Bone marrow (tissue), 2 donors: ENCODE results near the gene ARPC1A.
A peak's percentile ranks its signal among the peaks of the same experiment; 100 is the strongest.
"Not testable (repeated sequence)": the region's sequence is repeated elsewhere in the genome, so short reads cannot be mapped to it uniquely, and the experiment has no call there.

Experiments used
- DNase-seq, 2 donors: peaks; one replicate each; lab custom pipeline; 2025; lab: John Stamatoyannopoulos, UW

Gene ARPC1A

DNA sequence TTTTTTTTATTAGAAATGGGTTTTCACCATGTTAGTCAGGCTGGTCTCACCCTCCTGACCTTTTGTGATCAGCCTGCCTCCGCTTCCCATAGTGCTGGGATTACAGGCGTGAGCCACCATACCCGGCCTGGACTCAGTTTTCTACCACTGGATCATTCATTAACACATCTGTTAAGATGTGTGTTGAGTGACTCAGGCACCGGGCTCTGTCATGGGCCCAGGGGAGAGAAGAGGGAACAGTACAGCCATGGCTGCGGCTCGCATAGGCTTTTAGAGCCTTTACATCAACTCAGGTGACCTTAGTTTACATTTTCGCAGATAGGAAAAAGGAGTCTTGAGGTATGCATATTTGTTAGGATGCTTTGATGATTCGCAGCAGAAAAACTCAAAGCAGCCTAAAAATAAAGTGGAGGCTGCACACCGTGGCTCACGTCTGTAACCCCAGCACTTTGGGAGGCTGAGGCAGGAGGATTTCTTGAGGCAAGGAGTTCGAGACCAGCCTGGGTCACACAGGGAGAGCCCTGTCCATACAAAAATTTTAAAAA, 45.8 kb downstream of the ARPC1A start:
- DNase-seq, result no peak

DNA sequence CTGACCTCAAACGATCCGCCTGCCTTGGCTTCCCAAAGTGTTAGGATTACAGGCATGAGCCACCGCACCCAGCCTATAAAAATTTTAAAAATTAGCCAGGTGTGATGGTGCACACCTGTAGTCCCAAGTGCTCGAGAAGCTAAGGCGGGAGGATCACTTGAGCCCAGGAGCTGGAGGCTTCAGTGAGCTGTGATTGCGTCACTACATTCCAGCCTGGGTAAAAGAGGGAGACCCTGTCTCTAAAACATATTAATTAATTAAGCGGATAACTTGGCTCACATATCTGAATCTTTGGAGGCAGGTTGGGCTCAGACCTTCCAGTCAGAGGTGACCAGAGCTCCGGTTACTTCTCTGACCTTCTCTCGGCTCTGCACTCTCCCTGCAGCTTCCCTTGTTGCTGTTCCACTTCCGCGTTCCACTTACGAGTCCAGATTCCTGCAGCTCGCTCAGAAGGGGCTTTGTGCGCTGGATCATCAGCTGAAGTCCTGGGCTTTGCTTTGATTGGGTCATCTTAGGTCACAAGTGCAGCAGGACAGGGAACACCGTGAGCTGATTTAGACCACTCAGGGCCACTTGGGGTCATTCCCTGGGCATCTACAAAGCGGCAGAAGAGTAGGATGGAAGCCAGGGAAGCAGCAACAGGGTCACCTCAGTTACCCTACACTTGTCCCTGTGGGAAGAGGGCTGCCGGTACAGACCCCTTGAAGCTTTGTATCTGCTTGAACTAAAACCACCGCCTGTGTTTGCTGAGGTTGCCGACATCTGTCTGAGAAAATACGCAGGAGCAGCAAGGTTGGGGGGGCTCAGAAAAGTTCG, 46.8 kb downstream of the ARPC1A start:
- DNase-seq, result no peak

DNA sequence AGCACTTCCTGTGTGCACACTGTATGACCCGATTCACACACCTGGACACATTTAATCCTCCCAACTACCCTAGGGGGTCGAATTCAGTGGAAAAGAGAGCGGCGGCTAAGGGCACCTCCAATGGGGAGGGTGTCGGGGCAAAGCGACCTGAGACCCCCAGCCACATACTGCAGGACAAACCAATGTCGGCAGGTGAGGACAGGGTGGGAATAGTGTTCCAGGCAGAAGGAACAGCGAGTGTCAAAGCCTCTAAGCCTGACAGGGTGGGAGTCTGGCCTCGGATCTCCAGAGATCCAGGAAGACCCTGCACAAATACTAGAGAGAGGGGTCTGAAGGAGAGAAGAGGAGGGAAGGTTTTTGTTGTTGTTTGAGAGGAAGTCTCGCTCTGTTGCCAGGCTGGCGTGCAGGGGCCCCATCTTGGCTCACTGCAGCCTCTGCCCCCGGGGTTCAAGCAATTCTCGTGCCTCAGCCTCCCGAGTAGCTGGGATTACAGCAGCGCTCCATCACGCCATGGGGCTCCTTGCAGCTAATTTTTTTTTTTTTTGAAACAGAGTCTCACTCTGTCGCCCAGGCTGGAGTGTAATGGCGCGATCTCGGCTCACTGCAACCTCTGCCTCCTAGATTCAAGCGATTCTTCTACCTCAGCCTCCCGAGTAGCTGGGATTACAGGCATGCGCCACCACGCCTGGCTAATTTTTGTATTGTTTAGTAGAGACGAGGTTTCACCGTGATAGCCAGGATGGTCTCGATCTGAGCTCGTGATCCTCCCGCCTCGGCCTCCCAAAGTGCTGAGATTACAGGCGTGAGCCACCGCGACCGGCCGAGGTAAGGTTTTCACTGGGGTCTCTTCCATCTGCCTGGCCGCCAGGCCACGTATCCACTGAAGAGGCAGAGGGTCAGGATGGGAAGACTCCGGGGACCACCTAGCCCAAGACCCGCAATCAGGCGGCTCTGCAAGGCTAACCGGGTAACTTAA, 47.7 kb downstream of the ARPC1A start:
- DNase-seq, result no peak

DNA sequence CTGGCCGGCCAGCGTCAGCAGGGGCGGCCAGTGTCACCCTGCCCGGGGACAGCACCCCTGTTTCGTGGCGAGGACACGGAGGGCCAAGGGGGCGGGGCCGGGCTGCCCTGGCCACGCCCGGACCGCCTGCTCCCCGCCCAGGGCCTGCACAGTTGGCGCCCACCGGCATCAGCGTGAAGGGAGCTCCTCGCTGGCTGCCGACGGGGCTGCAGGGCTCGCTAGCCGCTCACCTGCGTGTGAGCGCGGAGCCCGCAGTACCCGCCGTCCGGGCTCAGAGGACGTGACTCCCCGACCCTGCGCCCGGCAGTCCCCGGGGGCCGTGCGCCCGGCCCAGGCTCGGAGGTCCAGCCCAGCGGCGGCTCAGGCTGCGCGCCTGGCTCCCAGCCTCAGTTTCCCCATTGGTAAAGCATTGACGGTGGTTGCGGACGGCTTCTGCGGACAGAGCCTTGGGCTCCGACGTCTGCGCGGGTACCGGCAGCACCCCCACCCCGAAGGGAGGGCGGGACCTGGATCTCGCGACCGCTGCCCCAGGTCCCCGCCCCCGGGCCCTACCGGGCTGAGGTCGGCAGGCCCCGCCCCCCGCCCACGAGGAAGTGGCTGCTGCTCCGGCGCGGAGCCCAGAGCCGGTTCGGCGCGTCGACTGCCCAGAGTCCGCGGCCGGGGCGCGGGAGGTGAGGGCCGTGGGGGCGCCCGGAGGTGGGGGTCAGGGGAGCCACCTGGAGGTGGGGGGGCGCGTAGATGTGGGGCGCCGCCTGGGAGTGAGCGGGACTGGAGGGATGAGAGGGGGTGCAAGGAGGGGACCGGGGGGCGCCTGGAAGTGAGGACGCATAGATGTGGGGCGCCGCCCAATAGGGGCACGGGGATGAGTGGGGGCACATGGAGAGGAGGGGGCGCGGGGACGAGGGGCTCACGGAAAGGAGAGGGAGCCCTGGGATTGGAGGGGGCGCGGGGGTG, 48.7 kb downstream of the ARPC1A start, which contains the start of gene ARPC1B:
TSS of gene ARPC1B (plus strand) at position 620 of the 954 bp plus-strand sequence. CDS start 10,985 bp downstream, outside the sequence.
- DNase-seq, result peak; percentile 35 to 65

DNA sequence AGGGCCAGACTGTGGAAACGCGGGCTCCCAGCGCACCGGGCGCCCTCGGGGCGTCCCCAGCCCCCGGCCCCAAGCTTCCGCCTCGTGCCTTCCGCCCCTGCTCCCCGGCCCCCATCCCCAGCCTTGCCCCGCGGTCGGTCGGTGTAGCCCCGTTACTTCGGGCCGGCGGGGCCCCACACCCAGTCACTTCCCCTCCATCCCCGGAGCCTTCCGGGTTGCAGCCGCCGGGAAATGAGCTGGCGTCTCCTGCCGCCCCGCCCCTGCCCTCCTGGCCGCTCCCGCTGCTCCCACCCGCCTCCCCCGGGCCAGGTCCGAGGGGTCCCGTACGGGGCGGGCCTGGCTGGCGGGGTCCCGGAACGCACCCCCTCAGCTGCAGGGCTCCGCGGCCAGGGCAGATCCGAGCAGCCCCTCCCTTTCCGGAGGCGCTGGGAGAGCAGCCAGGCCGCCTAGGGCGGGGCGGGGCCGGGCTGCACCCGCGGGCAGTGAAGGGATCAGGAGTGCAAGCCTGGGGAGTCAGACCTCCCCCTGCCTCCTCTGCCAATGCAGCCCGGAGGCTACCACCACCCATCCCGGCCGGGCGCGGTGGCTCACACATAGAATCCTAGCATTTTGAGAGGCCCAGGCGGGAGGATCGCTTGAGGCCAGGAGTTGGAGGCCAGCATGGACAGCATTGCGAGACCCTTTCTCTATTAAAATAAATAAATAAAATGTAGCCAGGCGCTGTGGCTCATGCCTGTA, 49.5 kb downstream of the ARPC1A start:
- DNase-seq, result peak; percentile 44 to 88

DNA sequence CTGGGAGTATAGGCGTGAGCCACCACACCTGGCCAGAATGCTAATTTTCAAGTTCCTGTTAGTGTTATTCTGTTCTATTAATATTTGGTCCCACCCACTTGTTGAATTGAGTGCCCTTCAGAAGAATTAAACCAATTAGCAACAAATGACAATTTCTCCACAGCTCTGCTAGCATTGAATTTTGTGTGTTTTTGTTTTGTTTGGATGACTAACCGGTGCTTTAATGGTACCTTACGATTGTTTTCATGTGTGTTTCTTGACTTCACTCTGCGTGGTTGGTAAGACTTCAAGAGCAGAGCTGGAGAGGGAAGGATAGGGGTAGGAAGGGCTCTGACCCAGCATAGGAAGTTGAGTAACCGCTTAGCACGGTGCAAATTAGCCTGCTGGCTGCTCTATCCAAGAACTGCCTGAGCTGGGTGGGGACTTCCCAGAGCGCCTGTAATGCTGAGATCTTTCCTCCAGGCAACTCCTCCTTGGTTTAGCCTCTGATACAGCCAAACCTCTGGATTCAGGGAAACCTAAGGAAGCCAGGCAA, 53.4 kb downstream of the ARPC1A start:
- DNase-seq, result peak; percentile 37 to 59

DNA sequence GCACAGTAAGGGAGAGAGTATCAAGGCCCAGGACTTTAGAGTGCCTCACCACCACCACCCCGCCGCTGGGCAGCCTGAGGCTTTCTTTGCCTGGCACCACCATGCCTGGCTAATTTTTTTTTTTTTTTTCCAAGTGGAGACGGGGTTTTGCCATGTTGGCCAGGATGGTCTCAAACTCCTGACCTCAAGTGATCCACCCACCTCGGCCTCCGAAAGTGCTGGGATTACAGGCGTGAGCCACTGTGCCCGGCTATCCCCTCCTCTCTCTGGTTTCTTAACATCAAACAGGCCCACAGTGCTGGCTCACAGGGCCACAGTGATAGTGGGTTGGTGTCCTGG, 54.0 kb downstream of the ARPC1A start:
- not testable (repeated sequence) for DNase-seq

DNA sequence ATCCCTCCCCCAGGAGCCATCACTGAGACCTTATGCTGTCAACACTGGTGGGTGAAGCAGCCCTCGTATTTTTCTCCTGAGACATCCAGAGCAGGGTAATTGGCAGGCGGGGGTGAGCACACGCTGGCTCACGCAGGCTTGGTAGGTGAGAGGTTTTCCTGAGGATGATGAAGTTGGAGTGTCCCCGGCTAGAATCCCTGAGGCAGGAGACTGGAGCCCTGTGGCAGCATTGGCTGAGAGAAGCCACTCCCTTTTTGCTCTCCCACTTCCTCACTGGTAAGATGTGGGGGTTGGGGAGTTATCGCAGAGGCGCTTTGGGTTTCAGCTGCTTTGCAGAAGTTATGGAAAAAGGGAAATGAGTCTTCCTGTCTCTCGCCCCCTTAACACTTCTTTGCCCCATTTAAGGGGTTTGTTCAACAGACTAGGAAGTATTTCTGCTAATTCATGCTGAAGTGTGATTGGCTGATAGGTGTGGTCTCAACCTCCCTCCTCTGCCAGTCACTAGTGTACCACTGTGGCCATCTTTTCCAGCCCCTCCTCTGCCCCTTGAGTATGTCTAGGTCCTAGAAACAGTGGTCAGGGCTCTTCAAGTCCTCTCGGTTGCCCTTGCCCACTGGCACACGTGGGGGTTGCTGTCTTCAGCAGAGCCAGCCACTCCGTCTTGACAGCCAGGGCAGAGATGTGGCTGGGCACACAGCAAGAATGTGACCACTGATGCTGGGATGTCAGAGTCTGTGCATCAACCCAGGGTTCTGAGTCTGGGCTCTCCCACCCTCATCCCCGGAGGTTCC, 54.5 kb downstream of the ARPC1A start:
- DNase-seq, result peak; percentile 51 to 78

DNA sequence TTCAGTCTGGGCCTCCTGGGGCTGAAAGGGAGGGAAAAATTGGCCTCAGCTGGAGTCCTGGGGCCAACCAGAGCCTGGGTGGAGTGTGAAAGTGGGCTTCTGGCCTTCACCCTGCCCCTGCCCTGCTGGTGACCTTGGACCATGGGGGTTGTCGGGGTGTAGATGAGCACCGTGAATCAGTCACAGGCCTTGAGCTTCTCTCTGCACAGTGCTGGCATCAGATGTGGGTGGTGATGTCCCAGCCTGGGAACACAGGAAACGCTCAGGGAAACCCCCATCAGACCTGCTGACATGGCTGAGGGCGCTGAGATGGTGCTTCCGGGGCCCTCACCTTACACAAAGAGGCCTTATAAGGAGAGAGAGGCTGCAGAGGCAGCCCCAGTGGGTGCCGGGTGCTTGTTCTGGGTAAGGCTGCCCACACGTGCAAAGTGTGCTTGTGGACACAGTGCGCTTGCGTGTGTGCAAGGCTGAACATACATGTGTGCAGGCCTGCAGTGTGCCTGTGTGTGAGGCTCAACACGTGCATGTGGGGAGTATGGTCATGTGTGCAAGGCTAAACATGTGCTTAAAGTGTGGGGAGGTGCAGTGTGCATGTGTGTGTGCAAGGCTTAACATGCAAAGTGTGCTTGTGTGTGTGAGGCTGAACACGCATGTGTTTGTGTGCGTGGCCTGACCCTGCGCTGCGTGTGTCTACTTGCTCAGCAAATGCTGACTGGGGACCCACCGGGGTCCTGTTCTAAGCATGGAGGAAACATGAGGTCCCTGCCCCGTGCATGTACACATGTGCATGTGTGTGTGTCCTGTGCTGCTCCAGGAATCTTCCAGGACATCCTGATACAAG, 55.3 kb downstream of the ARPC1A start:
- no peak for DNase-seq

DNA sequence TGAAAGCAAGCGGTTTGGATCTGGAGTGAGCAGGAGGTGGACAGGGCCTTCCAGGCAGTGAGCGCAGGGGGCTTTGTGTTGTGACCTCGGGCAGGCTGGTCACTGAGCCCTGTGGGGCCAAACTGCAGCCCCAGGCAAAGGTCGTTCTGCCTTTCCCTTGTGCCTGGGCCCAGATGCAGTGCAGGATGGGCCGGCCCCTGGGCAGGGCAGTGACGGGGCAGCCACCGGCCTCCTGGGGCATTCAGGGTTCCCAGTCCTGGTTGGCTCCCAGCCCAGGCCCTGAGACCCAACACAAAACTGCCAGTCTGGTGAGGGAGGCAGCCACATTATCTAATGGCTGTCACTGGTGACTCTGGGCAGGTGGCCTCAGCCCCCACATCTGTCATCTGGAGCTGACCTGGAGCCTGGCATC, 56.0 kb downstream of the ARPC1A start:
- DNase-seq, result no peak

DNA sequence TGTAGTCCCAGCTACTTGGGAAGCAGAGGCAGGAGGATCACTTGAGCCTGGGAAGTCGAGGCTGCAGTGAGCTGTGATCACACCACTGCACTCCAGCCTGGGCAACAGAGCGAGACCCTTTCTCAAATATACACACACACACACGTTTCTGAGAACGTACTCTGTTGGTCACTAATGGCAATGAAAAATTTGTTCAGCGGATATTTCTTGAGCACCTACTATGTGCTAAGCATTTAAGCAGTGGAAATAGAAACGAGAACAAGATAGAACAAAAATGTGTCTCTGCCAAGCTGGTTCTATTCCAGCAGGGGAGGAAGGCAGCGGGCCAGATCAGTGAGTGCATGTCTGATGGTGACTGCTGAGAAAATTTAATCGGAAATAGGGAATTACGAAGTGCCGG, 57.5 kb downstream of the ARPC1A start:
- no peak for DNase-seq

DNA sequence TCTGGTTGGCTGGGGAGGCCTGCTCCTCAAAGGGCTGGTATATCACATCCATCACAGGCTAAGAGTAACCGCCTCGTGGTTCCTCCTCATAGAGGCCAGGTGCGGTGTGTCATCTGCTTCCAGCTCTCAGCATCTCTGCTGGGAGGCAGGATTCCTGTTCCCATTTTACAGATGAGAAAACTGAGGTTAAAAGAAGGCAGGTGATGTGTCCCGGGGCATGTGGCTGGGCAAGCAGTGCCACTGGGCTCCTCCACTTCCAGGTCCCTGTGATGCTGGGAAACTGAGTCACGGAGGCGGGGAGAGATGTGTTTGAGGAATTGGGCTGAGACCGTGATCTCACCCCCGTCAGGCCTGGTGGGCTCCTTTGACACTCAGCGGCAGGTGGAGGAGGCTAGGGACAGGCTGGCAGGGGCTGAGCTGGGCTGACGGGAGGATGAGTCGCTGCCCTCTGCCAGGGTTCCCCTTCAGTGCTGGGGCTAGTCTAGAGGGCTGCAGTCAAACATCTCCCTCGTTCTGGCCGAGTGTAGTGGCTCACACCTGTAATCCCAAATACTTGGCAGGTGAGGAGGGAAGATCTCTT, 58.2 kb downstream of the ARPC1A start:
- no peak for DNase-seq

DNA sequence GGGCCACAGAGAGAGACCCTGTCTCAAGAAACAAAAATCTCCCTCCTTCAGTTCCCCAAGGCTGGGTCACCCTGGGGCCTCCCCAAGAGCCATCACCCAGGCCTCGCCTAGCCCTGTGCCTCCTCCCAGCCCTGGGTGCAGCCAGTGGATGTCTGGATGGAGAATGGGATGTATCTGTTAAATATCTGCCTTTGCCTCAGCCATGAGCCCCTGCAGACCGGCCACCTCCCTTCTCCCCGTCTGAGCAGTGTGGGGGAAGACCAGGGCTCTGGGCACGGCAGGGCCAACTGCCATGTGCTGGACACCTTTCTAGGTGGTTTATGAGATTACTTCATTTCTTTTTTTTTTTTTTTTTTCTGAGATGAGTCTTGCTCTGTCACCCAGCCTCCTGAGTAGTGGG, 58.8 kb downstream of the ARPC1A start:
- DNase-seq, result no peak

DNA sequence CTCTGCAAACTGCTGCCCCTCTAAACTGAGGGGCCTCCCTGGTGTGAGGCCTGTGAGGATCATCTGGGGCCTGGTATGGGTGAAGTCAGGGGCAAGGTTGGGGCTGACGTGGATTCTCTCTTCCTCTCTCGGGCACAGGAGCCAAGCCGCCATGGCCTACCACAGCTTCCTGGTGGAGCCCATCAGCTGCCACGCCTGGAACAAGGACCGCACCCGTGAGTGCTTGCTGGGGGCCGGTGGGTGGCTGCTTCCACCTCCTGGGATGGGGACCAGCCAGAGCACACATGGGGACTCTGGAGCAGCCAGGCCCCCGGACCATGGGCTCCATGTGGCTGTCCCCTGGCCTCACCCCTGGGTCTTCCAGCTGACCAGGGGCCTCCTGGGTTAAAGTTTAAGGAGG, 59.9 kb downstream of the ARPC1A start:
- no peak for DNase-seq

DNA sequence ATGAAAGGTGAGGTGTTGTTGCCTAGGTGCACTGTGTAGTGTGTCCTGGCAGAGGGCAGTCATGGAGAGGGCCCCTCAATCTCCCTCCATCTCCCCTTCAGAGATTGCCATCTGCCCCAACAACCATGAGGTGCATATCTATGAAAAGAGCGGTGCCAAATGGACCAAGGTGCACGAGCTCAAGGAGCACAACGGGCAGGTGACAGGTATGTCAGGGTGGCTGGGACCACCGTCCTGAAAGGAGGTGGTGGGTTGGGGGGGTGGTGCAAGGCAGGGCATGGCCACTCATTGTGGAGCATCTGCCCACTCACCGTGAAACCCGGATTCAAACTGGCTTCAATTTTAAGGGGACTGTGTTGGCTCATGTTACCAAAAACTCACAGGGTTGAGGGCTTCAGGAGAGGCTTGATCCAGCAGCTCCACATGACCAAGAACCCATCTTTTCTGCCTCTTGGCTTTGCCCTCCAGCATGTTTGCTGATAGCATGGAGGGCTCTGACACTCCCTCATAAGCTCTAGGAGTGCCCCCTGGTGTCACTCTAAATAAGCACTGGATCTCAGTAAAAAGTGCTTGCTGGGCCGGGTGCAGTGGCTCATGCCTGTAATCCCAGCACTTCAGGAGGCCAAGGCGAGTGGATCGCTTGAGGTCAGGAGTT, 61.0 kb downstream of the ARPC1A start:
- DNase-seq, result peak in 1 of 2 donors; percentile 41

DNA sequence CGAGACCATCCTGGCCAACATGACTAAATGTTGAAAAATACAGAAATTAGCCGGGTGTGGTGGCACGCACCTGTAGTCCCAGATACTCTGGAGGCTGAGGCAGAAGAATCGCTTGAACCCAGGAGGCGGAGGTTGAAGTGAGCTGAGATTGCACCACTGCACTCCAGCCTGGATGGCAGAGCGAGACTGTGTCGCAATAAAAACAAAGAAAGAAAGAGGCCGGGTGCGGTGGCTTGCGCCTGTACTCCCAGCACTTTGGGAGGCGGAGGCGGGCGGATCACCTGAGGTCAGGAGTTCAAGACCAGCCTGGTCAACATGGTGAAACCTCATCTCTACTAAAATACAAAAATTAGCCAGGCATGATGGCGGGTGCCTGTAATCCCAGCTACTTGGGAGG, 61.5 kb downstream of the ARPC1A start:
- not testable (repeated sequence) for DNase-seq

DNA sequence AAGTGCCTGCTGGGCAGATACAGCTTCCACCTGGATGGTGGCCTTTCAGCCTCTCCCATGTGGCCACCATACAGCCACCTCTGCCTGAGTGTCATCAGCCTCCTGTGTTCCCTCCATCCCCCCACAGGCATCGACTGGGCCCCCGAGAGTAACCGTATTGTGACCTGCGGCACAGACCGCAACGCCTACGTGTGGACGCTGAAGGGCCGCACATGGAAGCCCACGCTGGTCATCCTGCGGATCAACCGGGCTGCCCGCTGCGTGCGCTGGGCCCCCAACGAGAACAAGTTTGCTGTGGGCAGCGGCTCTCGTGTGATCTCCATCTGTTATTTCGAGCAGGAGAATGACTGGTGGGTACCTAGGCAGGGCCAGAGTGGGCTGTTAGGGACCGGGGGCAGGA, 62.2 kb downstream of the ARPC1A start:
- no peak for DNase-seq

DNA sequence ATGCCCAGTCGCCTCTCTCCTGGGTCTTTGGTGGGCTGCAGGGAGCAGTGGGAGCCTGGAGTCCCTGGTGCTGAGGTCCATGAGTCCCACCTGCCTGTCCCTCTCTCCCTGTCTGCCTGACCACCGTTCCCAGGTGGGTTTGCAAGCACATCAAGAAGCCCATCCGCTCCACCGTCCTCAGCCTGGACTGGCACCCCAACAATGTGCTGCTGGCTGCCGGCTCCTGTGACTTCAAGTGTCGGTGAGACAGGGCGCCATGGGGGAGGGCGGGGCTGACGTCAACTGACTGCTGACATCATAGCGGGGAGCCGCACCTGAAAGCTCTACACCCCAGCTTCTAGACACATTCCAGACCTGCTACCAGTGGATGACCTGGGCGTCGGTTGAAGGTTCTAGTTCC, 64.1 kb downstream of the ARPC1A start:
- DNase-seq, result no peak
